ENCODE data around the gene ABHD12B.

Gene ABHD12B

DNA sequence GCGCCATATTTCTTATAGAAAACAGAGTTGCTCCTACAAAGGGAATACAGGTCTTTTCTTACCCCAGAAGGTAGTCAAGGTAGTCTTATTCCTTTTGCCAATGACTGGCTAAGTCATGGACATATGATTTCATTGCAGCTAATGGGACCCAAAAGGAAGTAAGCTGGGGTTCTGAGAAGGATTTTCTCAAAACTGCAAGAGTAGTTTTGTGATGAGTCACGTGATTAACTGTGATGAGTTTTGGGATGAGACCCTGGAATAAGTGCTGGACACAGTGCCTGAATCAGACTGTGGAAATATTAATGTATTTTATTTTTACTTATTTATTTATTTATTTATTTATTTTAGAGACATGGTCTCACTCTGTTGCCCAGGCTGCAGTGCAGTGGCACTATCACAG, 27.5 kb upstream of the ABHD12B start:
- TF ChIP-seq, protein P1, sequence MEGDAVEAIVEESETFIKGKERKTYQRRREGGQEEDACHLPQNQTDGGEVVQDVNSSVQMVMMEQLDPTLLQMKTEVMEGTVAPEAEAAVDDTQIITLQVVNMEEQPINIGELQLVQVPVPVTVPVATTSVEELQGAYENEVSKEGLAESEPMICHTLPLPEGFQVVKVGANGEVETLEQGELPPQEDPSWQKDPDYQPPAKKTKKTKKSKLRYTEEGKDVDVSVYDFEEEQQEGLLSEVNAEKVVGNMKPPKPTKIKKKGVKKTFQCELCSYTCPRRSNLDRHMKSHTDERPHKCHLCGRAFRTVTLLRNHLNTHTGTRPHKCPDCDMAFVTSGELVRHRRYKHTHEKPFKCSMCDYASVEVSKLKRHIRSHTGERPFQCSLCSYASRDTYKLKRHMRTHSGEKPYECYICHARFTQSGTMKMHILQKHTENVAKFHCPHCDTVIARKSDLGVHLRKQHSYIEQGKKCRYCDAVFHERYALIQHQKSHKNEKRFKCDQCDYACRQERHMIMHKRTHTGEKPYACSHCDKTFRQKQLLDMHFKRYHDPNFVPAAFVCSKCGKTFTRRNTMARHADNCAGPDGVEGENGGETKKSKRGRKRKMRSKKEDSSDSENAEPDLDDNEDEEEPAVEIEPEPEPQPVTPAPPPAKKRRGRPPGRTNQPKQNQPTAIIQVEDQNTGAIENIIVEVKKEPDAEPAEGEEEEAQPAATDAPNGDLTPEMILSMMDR (IDR thresholded peaks at IDR 0.05; ENCODE audit: extremely low read depth, missing control alignments) = no peak
- DNase-seq (ENCODE audit: low spot score) = no peak

DNA sequence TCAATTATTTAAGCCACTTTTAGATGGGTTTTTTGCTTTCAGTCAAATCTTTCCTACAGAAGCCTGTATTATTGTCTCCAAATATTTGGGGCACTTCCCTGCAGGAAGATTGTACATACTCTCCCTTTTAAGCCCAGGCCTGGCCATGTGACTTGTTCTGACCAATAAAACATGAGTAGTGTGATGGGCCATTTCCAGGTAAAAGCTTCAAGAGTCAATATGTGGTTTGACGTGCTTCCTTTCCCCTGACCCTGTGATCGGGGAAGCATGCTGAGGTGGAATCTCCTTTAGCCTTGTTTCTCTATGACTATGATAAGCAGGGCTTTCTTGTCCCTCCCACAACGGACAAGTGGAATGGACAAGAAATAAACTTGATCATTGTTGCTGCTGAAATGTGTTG, 26.7 kb upstream of the ABHD12B start:
- DNase-seq (ENCODE audit: low spot score) = no peak
- TF ChIP-seq, protein P1 (IDR thresholded peaks at IDR 0.05; ENCODE audit: extremely low read depth, missing control alignments) = no peak

DNA sequence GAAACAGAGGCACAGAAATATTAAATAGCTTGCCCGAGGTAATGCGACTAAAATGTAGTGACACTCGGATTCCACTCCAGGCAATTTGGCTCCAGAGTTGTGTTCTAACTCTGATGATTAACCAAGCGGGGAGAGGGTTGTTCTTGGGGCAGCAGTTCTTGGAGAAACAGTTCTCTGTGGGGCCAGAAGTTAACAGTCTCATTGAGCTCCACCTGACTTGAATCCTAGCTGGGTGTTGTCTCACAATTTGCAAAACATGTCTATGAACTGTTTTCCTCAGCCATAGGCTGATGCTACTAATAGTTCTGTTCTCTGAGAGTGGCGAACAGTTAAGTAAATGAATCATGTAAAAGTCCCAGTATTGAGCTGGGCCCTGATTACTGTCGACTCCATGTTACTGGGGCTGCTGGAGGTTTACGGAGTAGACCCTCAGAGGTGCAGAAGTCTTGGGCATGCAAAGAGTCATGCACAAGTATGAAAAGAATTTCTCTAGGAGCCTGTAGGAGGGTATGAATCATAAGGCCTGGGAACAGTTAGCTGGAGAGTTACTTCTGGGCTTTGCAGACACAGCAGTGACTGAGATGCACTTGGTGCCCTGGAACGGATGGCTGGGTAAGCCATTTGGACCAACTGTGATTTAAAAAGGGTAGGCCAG, 25.5 kb upstream of the ABHD12B start:
- TF ChIP-seq, protein P1 (IDR thresholded peaks at IDR 0.05; ENCODE audit: extremely low read depth, missing control alignments) = no peak
- no peak for DNase-seq (ENCODE audit: low spot score)

DNA sequence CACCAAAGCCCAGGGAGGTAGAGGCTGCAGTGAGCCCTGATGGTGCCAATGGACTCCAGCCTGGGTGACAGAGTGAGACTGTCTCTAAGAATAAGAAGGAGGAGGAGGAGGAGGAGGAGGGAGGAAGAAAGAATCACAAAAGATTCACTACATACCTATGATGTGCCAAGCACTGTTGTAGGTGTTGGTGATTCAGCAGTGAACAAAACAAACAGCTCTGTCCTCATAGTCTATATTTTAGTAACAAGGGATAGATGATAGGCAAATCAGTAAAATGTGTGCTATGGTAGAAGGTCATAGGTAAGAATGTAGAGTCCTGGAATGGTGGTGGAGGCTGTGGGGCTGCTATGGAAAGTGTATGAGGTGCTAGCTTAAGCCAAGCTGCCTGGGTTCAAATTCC, 18.0 kb upstream of the ABHD12B start:
- TF ChIP-seq, protein P1 (IDR thresholded peaks at IDR 0.05; ENCODE audit: extremely low read depth, missing control alignments) = no peak
- no peak for DNase-seq (ENCODE audit: low spot score)

DNA sequence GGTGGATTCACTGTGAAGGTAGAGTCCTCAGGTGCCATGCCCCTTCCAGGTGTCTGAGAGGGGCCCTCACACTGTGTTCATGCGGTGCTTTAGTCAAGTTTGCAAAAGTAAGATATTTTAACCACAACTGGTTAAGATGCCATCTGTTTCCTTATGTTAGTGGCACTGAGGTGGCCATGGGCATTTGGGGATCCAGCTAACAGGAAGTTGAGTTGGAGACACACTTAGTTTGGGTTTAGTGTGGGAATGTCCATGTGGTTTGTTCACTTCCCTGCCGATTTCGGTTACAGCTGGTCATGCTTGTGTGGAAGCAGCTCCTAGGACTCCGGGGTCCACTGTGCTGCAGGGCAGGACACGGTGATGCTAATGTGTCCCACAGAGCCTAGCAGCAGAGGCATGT, 17.3 kb upstream of the ABHD12B start:
- TF ChIP-seq, protein P1 (IDR thresholded peaks at IDR 0.05; ENCODE audit: extremely low read depth, missing control alignments) = no peak

DNA sequence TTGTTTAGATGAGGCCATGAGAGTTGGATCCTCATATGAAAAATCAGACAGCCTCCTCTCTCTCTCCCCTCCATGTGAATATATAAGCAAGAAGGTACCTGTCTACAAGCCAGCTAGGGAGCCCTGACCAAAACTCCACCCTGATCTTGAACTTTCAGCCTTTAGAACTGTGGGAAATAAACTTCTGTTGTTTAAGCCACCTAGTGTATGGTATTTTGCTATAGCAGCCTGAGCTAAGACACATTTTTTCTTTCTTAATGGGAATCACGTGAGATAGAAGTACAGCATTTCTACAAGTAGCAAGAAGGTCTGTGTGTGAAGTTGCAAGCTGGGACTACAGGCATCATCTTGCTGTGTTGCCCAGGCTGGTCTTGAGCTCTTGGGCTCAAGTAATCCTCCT, 16.3 kb upstream of the ABHD12B start:
- TF ChIP-seq, protein P1 (IDR thresholded peaks at IDR 0.05; ENCODE audit: extremely low read depth, missing control alignments) = no peak
- DNase-seq (ENCODE audit: low spot score) = no peak

More for the DNA sequence above, 17.3 kb upstream of the ABHD12B start:
- no peak for DNase-seq (ENCODE audit: low spot score)

DNA sequence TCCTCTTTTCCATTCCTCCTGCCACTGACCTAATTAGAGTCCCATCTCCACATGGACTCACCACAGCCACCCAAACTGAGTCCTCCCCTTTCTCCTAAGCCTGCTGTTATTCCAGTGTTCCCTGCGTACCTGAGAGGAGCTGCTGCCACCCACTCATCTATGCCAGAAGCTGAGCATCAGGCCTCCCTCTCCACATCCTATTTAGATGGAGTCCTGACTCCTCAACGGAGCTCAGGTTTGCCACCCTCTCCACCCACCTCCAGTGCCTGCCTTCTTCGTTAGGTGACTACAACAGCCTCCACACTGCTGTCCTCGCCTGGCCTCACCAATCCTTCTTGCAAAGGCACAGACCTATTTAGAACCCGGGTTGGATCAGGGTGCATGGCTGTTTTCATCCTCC, 15.2 kb upstream of the ABHD12B start:
- no peak for DNase-seq (ENCODE audit: low spot score)

More for the DNA sequence above, 15.2 kb upstream of the ABHD12B start:
- TF ChIP-seq, protein P1 (IDR thresholded peaks at IDR 0.05; ENCODE audit: extremely low read depth, missing control alignments) = no peak
